ENCODE data around the gene REEP3. TPM values are rescaled to one million over a fixed set of nuclear protein-coding genes. Genes with fewer than 3 reads are reported as not detected.

Gene REEP3
- total and polyA plus RNA-seq, 2 experiments from 2014 or later = 43.1 to 73.6 TPM

DNA sequence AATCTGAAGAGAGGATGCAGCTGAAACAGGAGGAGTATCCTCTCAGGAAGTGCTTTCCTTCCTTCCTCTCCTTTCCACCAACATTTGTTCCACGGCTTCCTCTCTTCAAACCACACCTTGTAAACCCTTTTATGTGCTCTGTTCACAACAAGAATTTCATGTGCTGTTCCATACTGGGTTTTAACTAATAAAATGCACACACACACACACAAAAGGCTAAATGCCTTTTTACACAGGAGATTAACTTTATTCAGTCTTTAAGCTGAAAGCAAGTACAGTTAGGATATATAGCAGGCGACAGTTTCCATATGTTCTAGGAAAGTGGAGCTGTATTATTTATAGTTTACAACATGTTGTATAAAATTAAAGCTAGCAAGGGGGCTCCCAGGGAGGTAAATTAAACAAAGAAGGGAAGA lies 106.7 kb downstream of the REEP3 start:
- H3K4me2 ChIP-seq = peak overlapping the region; percentile 84
- no peak overlapping the region for H2AFZ ChIP-seq
- H3K4me3 ChIP-seq = no peak overlapping the region

GRCh38 chr10:63628526-63629362 lies 107.5 kb downstream of the REEP3 start:
- 13% methylated on average over 16 of the region's 16 CpGs for WGBS (ENCODE audit: low lambda C conversion rate, missing lambda C conversion rate)

More for the DNA sequence above, 106.7 kb downstream of the REEP3 start:
- no peaks in the 10 kb centered on the region for H4K20me1 ChIP-seq (ENCODE audit: insufficient read depth, poor library complexity, severe bottlenecking)
- TF ChIP-seq, protein P1, sequence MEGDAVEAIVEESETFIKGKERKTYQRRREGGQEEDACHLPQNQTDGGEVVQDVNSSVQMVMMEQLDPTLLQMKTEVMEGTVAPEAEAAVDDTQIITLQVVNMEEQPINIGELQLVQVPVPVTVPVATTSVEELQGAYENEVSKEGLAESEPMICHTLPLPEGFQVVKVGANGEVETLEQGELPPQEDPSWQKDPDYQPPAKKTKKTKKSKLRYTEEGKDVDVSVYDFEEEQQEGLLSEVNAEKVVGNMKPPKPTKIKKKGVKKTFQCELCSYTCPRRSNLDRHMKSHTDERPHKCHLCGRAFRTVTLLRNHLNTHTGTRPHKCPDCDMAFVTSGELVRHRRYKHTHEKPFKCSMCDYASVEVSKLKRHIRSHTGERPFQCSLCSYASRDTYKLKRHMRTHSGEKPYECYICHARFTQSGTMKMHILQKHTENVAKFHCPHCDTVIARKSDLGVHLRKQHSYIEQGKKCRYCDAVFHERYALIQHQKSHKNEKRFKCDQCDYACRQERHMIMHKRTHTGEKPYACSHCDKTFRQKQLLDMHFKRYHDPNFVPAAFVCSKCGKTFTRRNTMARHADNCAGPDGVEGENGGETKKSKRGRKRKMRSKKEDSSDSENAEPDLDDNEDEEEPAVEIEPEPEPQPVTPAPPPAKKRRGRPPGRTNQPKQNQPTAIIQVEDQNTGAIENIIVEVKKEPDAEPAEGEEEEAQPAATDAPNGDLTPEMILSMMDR (IDR thresholded peaks at IDR 0.05; ENCODE audit: poor library complexity) = no peak
- no peak for TF ChIP-seq EZH2phosphoT487 (IDR thresholded peaks at IDR 0.05; ENCODE audit: low read depth, severe bottlenecking, unreplicated experiment)
- no peak for TF ChIP-seq EZH2 (IDR thresholded peaks at IDR 0.05; ENCODE audit: borderline replicate concordance)
- peaks cover 24% of the 10 kb centered on the region for H3K4me1 ChIP-seq (ENCODE audit: insufficient read depth)
- no peaks in the 10 kb centered on the region for H3K36me3 ChIP-seq (replicated peaks; ENCODE audit: insufficient read depth, low read depth)
- 41% methylated on average over 2 of the region's 2 CpGs for WGBS (ENCODE audit: low lambda C conversion rate, missing lambda C conversion rate)
- H3K9me3 ChIP-seq (ENCODE audit: low read depth) = no peaks in the 10 kb centered on the region
- H3K27ac ChIP-seq = peak overlapping the region; percentile 99
- DNase-seq (ENCODE audit: low spot score) = no peak
- no peaks in the 10 kb centered on the region for H3K9me2 ChIP-seq (replicated peaks; ENCODE audit: insufficient read depth)
- no peaks in the 10 kb centered on the region for H3K27me3 ChIP-seq
- no peaks in the 10 kb centered on the region for H3K79me2 ChIP-seq

DNA sequence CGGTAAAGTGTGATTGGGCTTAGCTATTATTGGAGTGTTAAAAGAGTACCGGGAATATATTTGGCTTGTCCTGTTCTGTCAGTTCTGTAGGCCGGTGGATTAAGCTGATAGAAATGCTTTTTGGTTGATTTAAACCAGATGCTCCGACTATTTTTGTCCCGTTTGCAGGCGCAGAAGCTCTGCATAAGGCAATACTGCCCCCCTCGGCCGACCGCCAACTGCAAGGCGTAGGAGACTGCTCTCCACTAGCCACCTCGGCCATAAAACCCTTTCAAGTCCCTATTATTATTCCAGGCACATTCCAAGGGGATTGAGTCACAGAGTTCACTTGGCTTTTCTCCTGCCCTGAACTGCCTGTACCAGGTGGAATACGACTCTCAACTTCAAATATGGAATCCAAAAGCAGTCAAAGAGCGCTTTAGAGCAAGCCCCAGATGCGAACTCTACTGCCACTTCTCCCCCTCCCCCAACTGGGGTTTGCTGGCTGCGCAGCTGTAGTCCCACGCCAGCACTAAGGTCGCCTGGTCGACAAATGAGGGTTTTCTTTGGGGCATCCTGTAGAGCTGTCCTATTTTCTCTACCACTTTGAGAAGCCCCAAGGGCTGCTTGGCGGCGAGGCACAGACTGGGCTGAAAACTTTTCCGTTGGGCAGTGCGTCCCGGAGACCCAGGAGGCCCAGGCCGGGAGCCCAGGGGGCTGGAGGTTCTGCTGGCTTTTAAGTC lies 108.3 kb downstream of the REEP3 start:
- Histone ChIP-seq H3K4me1 (ENCODE audit: insufficient read depth) (peaks cover 24% of the 10 kb centered on the region), H3K27ac (peak overlapping the region; percentile 99), H3K9me3 (ENCODE audit: low read depth) (no peaks in the 10 kb centered on the region), H2AFZ (peak overlapping the region; percentile 45), H4K20me1 (ENCODE audit: insufficient read depth, poor library complexity, severe bottlenecking) (no peaks in the 10 kb centered on the region), H3K4me2 (peak overlapping the region; percentile 84), H3K79me2 (no peaks in the 10 kb centered on the region), H3K4me3 (peak overlapping the region; percentile 63), H3K27me3 (no peaks in the 10 kb centered on the region), H3K9me2 (replicated peaks; ENCODE audit: insufficient read depth) (no peaks in the 10 kb centered on the region), H3K36me3 (replicated peaks; ENCODE audit: insufficient read depth, low read depth) (no peaks in the 10 kb centered on the region)
- WGBS (ENCODE audit: low lambda C conversion rate, missing lambda C conversion rate) = 1% methylated on average over 24 of the region's 24 CpGs
- DNase-seq (ENCODE audit: low spot score) = peak; percentile 97
- TF ChIP-seq EZH2 (IDR thresholded peaks at IDR 0.05; ENCODE audit: borderline replicate concordance) = no peak
- TF ChIP-seq EZH2phosphoT487 (IDR thresholded peaks at IDR 0.05; ENCODE audit: low read depth, severe bottlenecking, unreplicated experiment) = no peak
- TF ChIP-seq, protein P1 (IDR thresholded peaks at IDR 0.05; ENCODE audit: poor library complexity) = peak; percentile 88

More at GRCh38 chr10:63628526-63629362, 107.5 kb downstream of the REEP3 start:
- no peaks in the 10 kb centered on the region for H3K27me3 ChIP-seq
- TF ChIP-seq EZH2 (IDR thresholded peaks at IDR 0.05; ENCODE audit: borderline replicate concordance) (no peak), EZH2phosphoT487 (IDR thresholded peaks at IDR 0.05; ENCODE audit: low read depth, severe bottlenecking, unreplicated experiment) (no peak)
- TF ChIP-seq, protein P1 (IDR thresholded peaks at IDR 0.05; ENCODE audit: poor library complexity) = no peak
- H3K79me2 ChIP-seq = no peaks in the 10 kb centered on the region
- no peaks in the 10 kb centered on the region for H3K9me3 ChIP-seq (ENCODE audit: low read depth)
- H3K36me3 ChIP-seq (replicated peaks; ENCODE audit: insufficient read depth, low read depth) = no peaks in the 10 kb centered on the region
- H3K27ac ChIP-seq = peak overlapping the region; percentile 99
- H3K4me3 ChIP-seq = peak overlapping the region; percentile 11
- H3K4me2 ChIP-seq = peak overlapping the region; percentile 84
- H3K9me2 ChIP-seq (replicated peaks; ENCODE audit: insufficient read depth) = no peaks in the 10 kb centered on the region
- no peaks in the 10 kb centered on the region for H4K20me1 ChIP-seq (ENCODE audit: insufficient read depth, poor library complexity, severe bottlenecking)
- peak overlapping the region; percentile 4 for H2AFZ ChIP-seq
- peak; percentile 78 for DNase-seq (ENCODE audit: low spot score)
- peaks cover 24% of the 10 kb centered on the region for H3K4me1 ChIP-seq (ENCODE audit: insufficient read depth)
